HL-60 (cell line): ENCODE data around the gene JAML.
A peak's percentile ranks its signal among the peaks of the same experiment; 100 is the strongest.

Experiments used
- DNase-seq, 2 experiments: peaks; one replicate each; pipeline ENCODE4 v3.0.0-alpha.2; 2010 to 2020; ENCODE audit warnings: low read depth in 1 of 2, low spot score in 1 of 2
- H3K27ac ChIP-seq: fragments of 250-450 bp; sonication (Bioruptor Pico); replicated peaks from 2 replicates; pipeline ENCODE4 v1.5.1; 2020; ENCODE audit warnings: mild to moderate bottlenecking, moderate library complexity
- H3K27me3 ChIP-seq: fragments of 250-450 bp; sonication (Bioruptor Pico); 2 replicates; pipeline ENCODE4 v1.5.1; 2021; ENCODE audit warnings: mild to moderate bottlenecking, moderate library complexity; ENCODE audit not compliant: insufficient read depth, poor library complexity, severe bottlenecking
- H3K4me3 ChIP-seq: replicated peaks from 2 replicates; pipeline ENCODE4 v1.5.1; 2011; ENCODE audit warnings: mild to moderate bottlenecking, control low read depth, low read length; ENCODE audit not compliant: insufficient read depth
- GABPA ChIP-seq: IDR thresholded peaks from 2 replicates; pipeline ENCODE4 v1.6.1; 2012; ENCODE audit warnings: low read depth
- POLR2AphosphoS5 ChIP-seq: IDR thresholded peaks from 2 replicates; pipeline ENCODE4 v1.6.1; 2012; ENCODE audit warnings: low read depth
- REST ChIP-seq: IDR thresholded peaks from 2 replicates; pipeline ENCODE4 v1.6.1; 2012; ENCODE audit warnings: low read depth; ENCODE audit not compliant: insufficient replicate concordance
- SPI1 ChIP-seq: IDR thresholded peaks from 2 replicates; pipeline ENCODE4 v1.6.1; 2012; ENCODE audit warnings: low read depth, mild to moderate bottlenecking, borderline replicate concordance
- TF ChIP-seq, protein P1 (sequence below): IDR thresholded peaks from one replicate; pipeline ENCODE4 v1.5.1; 2011; ENCODE audit warnings: low read length, control low read depth, inconsistent platforms; ENCODE audit not compliant: insufficient read depth

The JAML gene

GRCh38 chr11:118200901-118201680, 23.7 kb downstream of the JAML start:
- no peak for DNase-seq
- Histone ChIP-seq H3K4me3 (no peak overlapping the region), H3K27me3 (no peaks in the 10 kb centered on the region), H3K27ac (no peak overlapping the region)
- TF ChIP-seq POLR2AphosphoS5: no peak
- TF ChIP-seq GABPA: no peak
- TF ChIP-seq REST: no peak
- TF ChIP-seq, protein P1, sequence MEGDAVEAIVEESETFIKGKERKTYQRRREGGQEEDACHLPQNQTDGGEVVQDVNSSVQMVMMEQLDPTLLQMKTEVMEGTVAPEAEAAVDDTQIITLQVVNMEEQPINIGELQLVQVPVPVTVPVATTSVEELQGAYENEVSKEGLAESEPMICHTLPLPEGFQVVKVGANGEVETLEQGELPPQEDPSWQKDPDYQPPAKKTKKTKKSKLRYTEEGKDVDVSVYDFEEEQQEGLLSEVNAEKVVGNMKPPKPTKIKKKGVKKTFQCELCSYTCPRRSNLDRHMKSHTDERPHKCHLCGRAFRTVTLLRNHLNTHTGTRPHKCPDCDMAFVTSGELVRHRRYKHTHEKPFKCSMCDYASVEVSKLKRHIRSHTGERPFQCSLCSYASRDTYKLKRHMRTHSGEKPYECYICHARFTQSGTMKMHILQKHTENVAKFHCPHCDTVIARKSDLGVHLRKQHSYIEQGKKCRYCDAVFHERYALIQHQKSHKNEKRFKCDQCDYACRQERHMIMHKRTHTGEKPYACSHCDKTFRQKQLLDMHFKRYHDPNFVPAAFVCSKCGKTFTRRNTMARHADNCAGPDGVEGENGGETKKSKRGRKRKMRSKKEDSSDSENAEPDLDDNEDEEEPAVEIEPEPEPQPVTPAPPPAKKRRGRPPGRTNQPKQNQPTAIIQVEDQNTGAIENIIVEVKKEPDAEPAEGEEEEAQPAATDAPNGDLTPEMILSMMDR: no peak
- TF ChIP-seq SPI1: no peak

DNA sequence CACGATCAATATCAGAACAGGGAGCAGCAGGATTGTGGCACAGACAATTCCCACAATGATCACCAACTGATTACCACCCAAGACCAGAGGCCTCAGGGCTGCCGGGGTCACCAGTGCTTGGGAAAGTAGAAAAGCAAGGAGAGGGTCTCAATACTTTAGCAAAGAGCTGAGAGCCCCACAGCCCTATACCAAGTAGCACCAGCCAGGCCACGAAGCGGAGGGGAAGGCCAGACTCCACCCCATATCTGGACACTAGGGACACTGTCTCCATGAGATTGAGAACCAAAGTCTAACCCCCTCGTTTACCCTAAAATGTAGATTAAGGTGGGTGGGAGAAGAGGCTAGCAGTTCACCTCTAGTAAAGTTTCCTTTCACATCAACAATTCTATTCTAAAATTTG, 24.3 kb downstream of the JAML start:
- no peaks in the 10 kb centered on the region for H3K27me3 ChIP-seq
- DNase-seq: no peak
- no peak for TF ChIP-seq GABPA
- H3K27ac ChIP-seq: no peak overlapping the region
- H3K4me3 ChIP-seq: no peak overlapping the region

- H3K27me3 ChIP-seq: no peaks in the 10 kb centered on the region
- no peak overlapping the region for H3K4me3 ChIP-seq
- no peak for TF ChIP-seq GABPA
- no peak for TF ChIP-seq REST
- TF ChIP-seq POLR2AphosphoS5: no peak
- TF ChIP-seq, protein P1: no peak
- TF ChIP-seq SPI1: no peak
- no peak overlapping the region for H3K27ac ChIP-seq
- no peak for DNase-seq
Observed at GRCh38 chr11:118199135-118199534, 25.7 kb downstream of the JAML start.

GRCh38 chr11:118198370-118198769, 26.4 kb downstream of the JAML start:
- H3K27ac ChIP-seq: no peak overlapping the region; the same call in 1 of the 2 replicates
- H3K4me3 ChIP-seq: no peak overlapping the region
- H3K27me3 ChIP-seq: no peaks in the 10 kb centered on the region
- peak in 1 of 2 experiments; percentile 70 for DNase-seq
- no peak for TF ChIP-seq POLR2AphosphoS5
- TF ChIP-seq, protein P1: peak; percentile 84
